GM18511 (cell line): ENCODE measurements around the gene NOL3.

Experiments used
- ATAC-seq: cut with Tn5 transposase; IDR thresholded peaks from one replicate; pipeline ENCODE4 v1.9.1; 2021; ENCODE audit warnings: mild to moderate bottlenecking, moderate library complexity; ENCODE audit not compliant: unreplicated experiment

Gene NOL3

GRCh38 chr16:67154578-67155294, 15.6 kb upstream of the NOL3 start:
- no peak for ATAC-seq

GRCh38 chr16:67155295-67156142, 14.8 kb upstream of the NOL3 start:
- no peak for ATAC-seq

- no peak for ATAC-seq
Observed at GRCh38 chr16:67156143-67156844, 14.0 kb upstream of the NOL3 start.

- ATAC-seq: no peak
Observed at GRCh38 chr16:67157106-67157748, 13.1 kb upstream of the NOL3 start.

GRCh38 chr16:67157892-67158635, 12.3 kb upstream of the NOL3 start:
- ATAC-seq: no peak

- peak; percentile 46 for ATAC-seq
Observed at GRCh38 chr16:67158637-67159600, 11.4 kb upstream of the NOL3 start.

- ATAC-seq: no peak
Observed at GRCh38 chr16:67161595-67162058, 8.7 kb upstream of the NOL3 start.

- ATAC-seq: no peak
Observed at GRCh38 chr16:67162506-67163163, 7.7 kb upstream of the NOL3 start.

GRCh38 chr16:67163164-67163998, 7.0 kb upstream of the NOL3 start:
- ATAC-seq: no peak

GRCh38 chr16:67163999-67164558, 6.3 kb upstream of the NOL3 start:
- ATAC-seq: no peak

GRCh38 chr16:67164599-67165061, 5.7 kb upstream of the NOL3 start, which contains the start of gene HSF4:
TSS of gene HSF4 (plus strand) at chr16:67164745. CDS start at chr16:67164812, 67 bp downstream.
- ATAC-seq: no peak

- no peak for ATAC-seq
Observed at GRCh38 chr16:67165121-67166078, 4.9 kb upstream of the NOL3 start.

GRCh38 chr16:67166110-67166547, 4.2 kb upstream of the NOL3 start:
- no peak for ATAC-seq

GRCh38 chr16:67166598-67167168, 3.7 kb upstream of the NOL3 start:
- ATAC-seq: no peak

GRCh38 chr16:67167588-67167987, 2.8 kb upstream of the NOL3 start:
- no peak for ATAC-seq

- no peak for ATAC-seq
Observed at GRCh38 chr16:67169011-67169451, 1.3 kb upstream of the NOL3 start.
